Trophoblast cell (in vitro differentiated cells and primary cell): Measurements from ENCODE around the gene RSAD1.
A peak's percentile ranks its signal among the peaks of the same experiment; 100 is the strongest.

Experiments
- DNase-seq, 2 donors: peaks; one replicate each; pipeline ENCODE4 v3.0.0-alpha.2; 2016
- H2AFZ ChIP-seq: 2 replicates; pipeline ENCODE4 v1.6.1; 2013; ENCODE audit warnings: low read length, moderate library complexity, mild to moderate bottlenecking; ENCODE audit not compliant: insufficient read depth, poor library complexity
- H2AK5ac ChIP-seq: 2 replicates; pipeline ENCODE4 v1.6.1; 2013; ENCODE audit warnings: mild to moderate bottlenecking, low read length
- H2BK120ac ChIP-seq: 2 replicates; pipeline ENCODE4 v1.6.1; 2013; ENCODE audit warnings: low read length, mild to moderate bottlenecking, moderate library complexity; ENCODE audit not compliant: insufficient read depth, poor library complexity
- H2BK12ac ChIP-seq: 2 replicates; pipeline ENCODE4 v1.6.1; 2013; ENCODE audit warnings: mild to moderate bottlenecking, low read length, moderate library complexity
- H2BK5ac ChIP-seq: 2 replicates; pipeline ENCODE4 v1.6.1; 2013; ENCODE audit warnings: low read length, low read depth, moderate library complexity, mild to moderate bottlenecking; ENCODE audit not compliant: poor library complexity
- H3K14ac ChIP-seq: 2 replicates; pipeline ENCODE4 v1.6.1; 2013; ENCODE audit warnings: mild to moderate bottlenecking, low read length
- H3K18ac ChIP-seq: 2 replicates; pipeline ENCODE4 v1.6.1; 2013; ENCODE audit warnings: mild to moderate bottlenecking, low read length
- H3K23ac ChIP-seq: 2 replicates; pipeline ENCODE4 v1.6.1; 2013; ENCODE audit warnings: low read length
- H3K27ac ChIP-seq: 2 replicates; pipeline ENCODE4 v1.5.1; 2013; ENCODE audit warnings: low read depth, mild to moderate bottlenecking, inconsistent platforms, low read length, moderate library complexity
- H3K27me3 ChIP-seq: 2 replicates; pipeline ENCODE4 v1.6.1; 2013; ENCODE audit warnings: inconsistent platforms, mild to moderate bottlenecking, low read length, moderate library complexity; ENCODE audit not compliant: insufficient read depth
- H3K36me3 ChIP-seq, 2 experiments: 1 replicate in 1 of 2; 2 replicates in 1 of 2; pipeline ENCODE4 v1.6.1; 2013; ENCODE audit warnings: low read length in 2 of 2, mild to moderate bottlenecking in 2 of 2, moderate library complexity in 1 of 2; ENCODE audit not compliant: insufficient read depth in 2 of 2, control insufficient read depth in 1 of 2
- H3K4ac ChIP-seq: 2 replicates; pipeline ENCODE4 v1.6.1; 2013; ENCODE audit warnings: low read depth, mild to moderate bottlenecking, low read length, moderate library complexity
- H3K4me1 ChIP-seq, 2 experiments: 1 replicate in 1 of 2; 2 replicates in 1 of 2; pipeline ENCODE4 v1.6.1; 2013; ENCODE audit warnings: low read length in 2 of 2, mild to moderate bottlenecking in 2 of 2, moderate library complexity in 1 of 2; ENCODE audit not compliant: insufficient read depth in 2 of 2, control insufficient read depth in 1 of 2
- H3K4me2 ChIP-seq: 2 replicates; pipeline ENCODE4 v1.6.1; 2013; ENCODE audit warnings: inconsistent platforms, mild to moderate bottlenecking, low read length, moderate library complexity
- H3K4me3 ChIP-seq: 2 replicates; pipeline ENCODE4 v1.5.1; 2013; ENCODE audit warnings: mild to moderate bottlenecking, low read depth, low read length, inconsistent platforms
- H3K79me1 ChIP-seq: one replicate; pipeline ENCODE4 v1.6.1; 2013; ENCODE audit warnings: low read length
- H3K79me2 ChIP-seq: 2 replicates; pipeline ENCODE4 v1.6.1; 2013; ENCODE audit warnings: low read length, mild to moderate bottlenecking; ENCODE audit not compliant: control insufficient read depth, insufficient read depth, poor library complexity
- H3K9ac ChIP-seq: 2 replicates; pipeline ENCODE4 v1.6.1; 2013; ENCODE audit warnings: mild to moderate bottlenecking, low read length
- H3K9me3 ChIP-seq: 2 replicates; pipeline ENCODE4 v1.6.1; 2013; ENCODE audit warnings: low read depth, mild to moderate bottlenecking, control low read depth, inconsistent platforms, low read length; ENCODE audit not compliant: insufficient read depth
- H4K12ac ChIP-seq: 2 replicates; pipeline ENCODE4 v1.6.1; 2013; ENCODE audit warnings: low read depth, mild to moderate bottlenecking, low read length, moderate library complexity
- H4K8ac ChIP-seq: 2 replicates; pipeline ENCODE4 v1.6.1; 2013; ENCODE audit warnings: low read depth, mild to moderate bottlenecking, low read length, moderate library complexity
- H4K91ac ChIP-seq: one replicate; pipeline ENCODE4 v1.6.1; 2013; ENCODE audit warnings: low read depth, mild to moderate bottlenecking, low read length, moderate library complexity
- WGBS: extraction: QIAGEN DNeasy Blood & Tissue Kit; methylation state at CpG from one replicate; pipeline ENCODE4 v1.1.7; 2013; ENCODE audit warnings: missing lambda C conversion rate; ENCODE audit not compliant: insufficient read length, insufficient coverage; ENCODE audit errors: extremely low coverage; 5-methylcytosine and 5-hydroxymethylcytosine counted together

Gene RSAD1

GRCh38 chr17:50521514-50521913 lies 42.9 kb downstream of the RSAD1 start:
- H2AFZ ChIP-seq, result no peak overlapping the region
- peaks cover 13 to 16% of the 10 kb centered on the region in 2 experiments for H3K4me1 ChIP-seq
- H3K9ac ChIP-seq, result no peak overlapping the region
- no peak overlapping the region for H2BK5ac ChIP-seq
- peak overlapping the region; percentile 41 for H2BK12ac ChIP-seq
- H3K36me3 ChIP-seq, result no peaks in the 10 kb centered on the region
- H3K79me2 ChIP-seq, result no peaks in the 10 kb centered on the region
- no peak overlapping the region for H2AK5ac ChIP-seq
- H4K91ac ChIP-seq, result no peak overlapping the region
- H3K27ac ChIP-seq, result no peak overlapping the region
- H3K18ac ChIP-seq, result no peak overlapping the region
- H3K4me3 ChIP-seq, result no peak overlapping the region
- no CpG with 5 or more reads among the region's 2 CpGs for WGBS
- H3K9me3 ChIP-seq, result no peaks in the 10 kb centered on the region
- no peak overlapping the region for H4K8ac ChIP-seq
- no peak for DNase-seq
- no peak overlapping the region for H3K4ac ChIP-seq
- H3K27me3 ChIP-seq, result no peaks in the 10 kb centered on the region
- H4K12ac ChIP-seq, result no peak overlapping the region
- no peak overlapping the region for H3K23ac ChIP-seq
- no peak overlapping the region for H3K4me2 ChIP-seq
- no peak overlapping the region for H2BK120ac ChIP-seq
- no peak overlapping the region for H3K14ac ChIP-seq
- peaks cover 2% of the 10 kb centered on the region for H3K79me1 ChIP-seq

DNA sequence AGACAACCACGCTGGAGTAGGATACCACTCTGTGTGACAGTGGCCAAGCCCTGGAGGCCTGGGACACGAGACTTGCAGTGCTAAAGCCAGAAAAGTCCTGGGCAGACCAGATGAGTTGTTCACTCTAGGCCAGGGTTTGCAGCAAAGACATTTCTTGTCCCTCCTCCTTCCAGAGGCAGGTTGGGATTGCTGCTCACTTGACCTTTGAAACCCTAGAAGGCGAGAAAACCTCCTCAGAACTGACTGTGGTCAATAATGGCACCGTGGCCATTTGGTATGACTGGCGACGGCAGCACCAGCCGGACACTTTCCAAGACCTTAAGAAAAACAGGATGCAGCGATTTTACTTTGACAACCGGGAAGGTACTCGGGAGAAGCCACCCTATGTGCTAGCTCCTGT lies 44.1 kb downstream of the RSAD1 start:
- H4K8ac ChIP-seq, result no peak overlapping the region
- H3K36me3 ChIP-seq, result no peaks in the 10 kb centered on the region
- no peak overlapping the region for H3K4ac ChIP-seq
- no peak for DNase-seq
- H3K18ac ChIP-seq, result no peak overlapping the region
- no peak overlapping the region for H3K23ac ChIP-seq
- no peaks in the 10 kb centered on the region for H3K79me2 ChIP-seq
- H3K4me2 ChIP-seq, result no peak overlapping the region
- H4K91ac ChIP-seq, result no peak overlapping the region
- no peak overlapping the region for H4K12ac ChIP-seq
- H3K4me1 ChIP-seq, result peaks cover 13 to 16% of the 10 kb centered on the region in 2 experiments
- no peak overlapping the region for H3K27ac ChIP-seq
- no peaks in the 10 kb centered on the region for H3K27me3 ChIP-seq
- H2BK12ac ChIP-seq, result no peak overlapping the region
- H2AFZ ChIP-seq, result no peak overlapping the region
- no peak overlapping the region for H3K4me3 ChIP-seq
- no peak overlapping the region for H2AK5ac ChIP-seq
- H3K14ac ChIP-seq, result no peak overlapping the region
- no CpG with 5 or more reads among the region's 10 CpGs for WGBS
- no peak overlapping the region for H3K9ac ChIP-seq
- H3K9me3 ChIP-seq, result no peaks in the 10 kb centered on the region
- no peak overlapping the region for H2BK5ac ChIP-seq
- H3K79me1 ChIP-seq, result peaks cover 2% of the 10 kb centered on the region
- no peak overlapping the region for H2BK120ac ChIP-seq

DNA sequence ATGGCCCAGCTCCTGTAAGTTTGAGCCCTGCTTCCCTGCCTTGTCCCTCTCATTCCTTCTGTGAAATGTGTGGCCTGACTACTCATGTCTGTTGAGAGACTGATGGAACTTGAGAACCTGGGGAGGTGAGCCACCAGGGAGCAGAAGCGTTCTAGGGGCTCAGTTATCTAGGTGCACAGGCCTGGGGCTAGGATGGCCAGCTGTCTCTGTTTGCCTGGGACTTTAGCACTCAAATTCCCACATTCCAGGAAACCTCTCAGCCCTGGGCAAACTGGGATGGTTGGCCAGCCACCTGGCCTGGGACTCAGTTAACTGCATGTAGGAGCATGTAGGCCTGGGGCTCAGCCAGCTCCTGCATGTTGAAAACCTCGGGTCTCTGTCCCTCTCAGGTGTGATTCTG lies 44.5 kb downstream of the RSAD1 start:
- no peak overlapping the region for H3K27ac ChIP-seq
- H3K9ac ChIP-seq, result no peak overlapping the region
- no peak overlapping the region for H3K4me3 ChIP-seq
- no peak overlapping the region for H3K23ac ChIP-seq
- H3K18ac ChIP-seq, result no peak overlapping the region
- no peaks in the 10 kb centered on the region for H3K79me2 ChIP-seq
- H2AFZ ChIP-seq, result no peak overlapping the region
- H2BK120ac ChIP-seq, result no peak overlapping the region
- peaks cover 2% of the 10 kb centered on the region for H3K79me1 ChIP-seq
- no CpG with 5 or more reads among the region's 2 CpGs for WGBS
- no peak overlapping the region for H2AK5ac ChIP-seq
- no peaks in the 10 kb centered on the region for H3K9me3 ChIP-seq
- H4K12ac ChIP-seq, result no peak overlapping the region
- H3K36me3 ChIP-seq, result no peaks in the 10 kb centered on the region
- no peak overlapping the region for H2BK5ac ChIP-seq
- H3K4me1 ChIP-seq, result peaks cover 13 to 16% of the 10 kb centered on the region in 2 experiments
- no peak overlapping the region for H4K8ac ChIP-seq
- no peak overlapping the region for H2BK12ac ChIP-seq
- H3K14ac ChIP-seq, result no peak overlapping the region
- no peak for DNase-seq
- no peak overlapping the region for H3K4ac ChIP-seq
- no peaks in the 10 kb centered on the region for H3K27me3 ChIP-seq
- H3K4me2 ChIP-seq, result no peak overlapping the region
- no peak overlapping the region for H4K91ac ChIP-seq

- H3K79me2 ChIP-seq, result no peaks in the 10 kb centered on the region
- H3K4ac ChIP-seq, result no peak overlapping the region
- no peak overlapping the region for H2AK5ac ChIP-seq
- no CpG with 5 or more reads among the region's 18 CpGs for WGBS
- H2AFZ ChIP-seq, result no peak overlapping the region
- H3K4me2 ChIP-seq, result no peak overlapping the region
- no peak overlapping the region for H3K9ac ChIP-seq
- H3K9me3 ChIP-seq, result no peaks in the 10 kb centered on the region
- H4K91ac ChIP-seq, result no peak overlapping the region
- H3K36me3 ChIP-seq, result no peaks in the 10 kb centered on the region
- H3K27ac ChIP-seq, result no peak overlapping the region
- no peak overlapping the region for H2BK120ac ChIP-seq
- no peak overlapping the region for H2BK12ac ChIP-seq
- no peak overlapping the region for H3K23ac ChIP-seq
- DNase-seq, result no peak
- H3K27me3 ChIP-seq, result no peaks in the 10 kb centered on the region
- H3K14ac ChIP-seq, result no peak overlapping the region
- peaks cover 13 to 14% of the 10 kb centered on the region in 2 experiments for H3K4me1 ChIP-seq
- no peak overlapping the region for H2BK5ac ChIP-seq
- peak overlapping the region; percentile 4 for H3K4me3 ChIP-seq
- H4K12ac ChIP-seq, result no peak overlapping the region
- H4K8ac ChIP-seq, result no peak overlapping the region
- no peak overlapping the region for H3K18ac ChIP-seq
- peaks cover 2% of the 10 kb centered on the region for H3K79me1 ChIP-seq
These were observed 46.2 kb downstream of the RSAD1 start for GRCh38 chr17:50524838-50525237.
